SK-N-SH (cell line): ENCODE results near the gene AKAP3. TPM values are rescaled to one million over a fixed set of nuclear protein-coding genes. Genes with fewer than 3 reads are reported as not detected.

ENCODE experiments used
- CTCF ChIA-PET: fragments of 300-600, 350-600 bp; formaldehyde crosslinking; extraction: SDS; loops from one replicate; lab custom pipeline; 2021; lab: Yijun Ruan, JAX
- POLR2A ChIA-PET: fragments of 350-600 bp; sonication (Branson Sonifier 250); formaldehyde crosslinking; extraction: SDS; loops from one replicate; lab custom pipeline; 2020; ENCODE audit warnings: antibody characterized with exemption, inconsistent platforms; lab: Yijun Ruan, JAX
- DNase-seq: peaks from one replicate; pipeline ENCODE4 v3.0.0; 2012
- H2AFZ ChIP-seq: fragments of 200-600 bp; sonication (generic); 2 replicates; pipeline ENCODE4 v1.8.1; 2016; ENCODE audit warnings: antibody characterized with exemption, mild to moderate bottlenecking, low read depth
- H3F3A ChIP-seq: fragments of 200-600 bp; sonication (generic); replicated peaks from 2 replicates; pipeline ENCODE3; 2016; ENCODE audit warnings: antibody characterized with exemption, mild to moderate bottlenecking; ENCODE audit not compliant: insufficient read depth
- H3K27ac ChIP-seq, 2 experiments: fragments of 200-500 bp in 1 of 2; fragments of 200-600 bp in 1 of 2; sonication (Bioruptor generic) in 1 of 2; sonication (generic), shearing (Covaris generic) in 1 of 2; 2 replicates each; pipeline versions ENCODE4 v1.5.1 to v1.6.1; 2014 to 2016; ENCODE audit warnings: low read depth in 2 of 2, inconsistent platforms in 1 of 2, low read length in 1 of 2, mild to moderate bottlenecking in 1 of 2, mixed read lengths in 1 of 2
- H3K27me3 ChIP-seq: fragments of 200-600 bp; sonication (generic), shearing (Covaris generic); 2 replicates; pipeline ENCODE4 v1.6.1; 2016; ENCODE audit warnings: mixed run types; ENCODE audit not compliant: insufficient read depth
- H3K36me3 ChIP-seq, 2 experiments: fragments of 200-500 bp in 1 of 2; fragments of 200-600 bp in 1 of 2; sonication (Bioruptor generic) in 1 of 2; sonication (generic) in 1 of 2; replicated peaks in 1 of 2; 2 replicates each; pipeline versions ENCODE3 to v1.5.1; 2014 to 2016; ENCODE audit warnings: low read length in 1 of 2, mild to moderate bottlenecking in 1 of 2; ENCODE audit not compliant: insufficient read depth in 2 of 2, control insufficient read depth in 1 of 2
- H3K4me1 ChIP-seq, 2 experiments: fragments of 200-500 bp in 1 of 2; fragments of 200-600 bp in 1 of 2; sonication (Bioruptor generic) in 1 of 2; sonication (generic), shearing (Covaris generic) in 1 of 2; 2 replicates each; pipeline versions ENCODE4 v1.5.1 to v1.6.1; 2014 to 2016; ENCODE audit warnings: low read depth in 1 of 2, low read length in 1 of 2, mixed run types in 1 of 2; ENCODE audit not compliant: insufficient read depth in 2 of 2, control insufficient read depth in 1 of 2
- H3K4me2 ChIP-seq: fragments of 200-600 bp; sonication (generic), shearing (Covaris generic); 2 replicates; pipeline ENCODE4 v1.6.1; 2017; ENCODE audit warnings: mixed run types
- H3K4me3 ChIP-seq, 2 experiments: fragments of 200-500 bp in 1 of 2; fragments of 200-600 bp in 1 of 2; sonication (Bioruptor generic) in 1 of 2; sonication (generic), shearing (Covaris generic) in 1 of 2; 2 replicates each; pipeline versions ENCODE4 v1.5.1 to v1.8.1; 2014 to 2016; ENCODE audit warnings: low read depth in 2 of 2, inconsistent platforms in 1 of 2, low read length in 1 of 2, mild to moderate bottlenecking in 1 of 2, mixed read lengths in 1 of 2, moderate library complexity in 1 of 2
- H3K79me2 ChIP-seq: fragments of 200-600 bp; sonication (generic); 2 replicates; pipeline ENCODE4 v1.8.1; 2017; ENCODE audit warnings: mild to moderate bottlenecking; ENCODE audit not compliant: insufficient read depth
- H3K9ac ChIP-seq: fragments of 200-600 bp; sonication (generic); 2 replicates; pipeline ENCODE4 v1.6.1; 2017; ENCODE audit warnings: mixed run types
- H3K9me2 ChIP-seq: fragments of 200-600 bp; sonication (generic); 2 replicates; pipeline ENCODE4 v1.6.1; 2017; ENCODE audit warnings: mixed run types
- H3K9me3 ChIP-seq: fragments of 200-600 bp; sonication (generic); 2 replicates; pipeline ENCODE4 v1.6.1; 2017; ENCODE audit warnings: mixed run types, mild to moderate bottlenecking, moderate library complexity
- H4K20me1 ChIP-seq: fragments of 200-600 bp; sonication (generic); 2 replicates; pipeline ENCODE4 v1.6.1; 2017; ENCODE audit warnings: mild to moderate bottlenecking, mixed run types; ENCODE audit not compliant: insufficient read depth
- CHD2 ChIP-seq: fragments of 150-350 bp; IDR thresholded peaks from 2 replicates; pipeline ENCODE4 v1.6.1; 2018; ENCODE audit warnings: low read length; ENCODE audit not compliant: partially characterized antibody
- EP300 ChIP-seq, 2 experiments: IDR thresholded peaks; 2 replicates each; pipeline versions ENCODE4 v1.4.0 to v1.6.1; 2012; ENCODE audit warnings: borderline replicate concordance in 1 of 2, low read depth in 1 of 2, low read length in 1 of 2
- FOXJ3 ChIP-seq: sonication (generic); formaldehyde crosslinking; IDR thresholded peaks from 2 replicates; pipeline ENCODE4 v1.5.1; 2020; ENCODE audit warnings: mild to moderate bottlenecking, missing genetic modification reagents
- FOXM1 ChIP-seq: IDR thresholded peaks from 2 replicates; pipeline ENCODE4 v1.4.0; 2012; ENCODE audit warnings: low read depth, mild to moderate bottlenecking
- IRF3 ChIP-seq: fragments of 150-350 bp; IDR thresholded peaks from 2 replicates; pipeline ENCODE4 v1.6.1; 2016; ENCODE audit warnings: mild to moderate bottlenecking, low read depth, low read length
- JUND ChIP-seq: IDR thresholded peaks from 2 replicates; pipeline ENCODE4 v1.4.0; 2012
- MEF2A ChIP-seq: IDR thresholded peaks from 2 replicates; pipeline ENCODE4 v1.4.0; 2012; ENCODE audit warnings: low read depth, borderline replicate concordance
- MXI1 ChIP-seq: IDR thresholded peaks from 2 replicates; pipeline ENCODE4 v1.6.1; 2012; ENCODE audit warnings: mild to moderate bottlenecking, low read depth, low read length, improper control_type of control experiment
- NRF1 ChIP-seq: IDR thresholded peaks from 2 replicates; pipeline ENCODE4 v1.6.1; 2012; ENCODE audit warnings: low read depth, mild to moderate bottlenecking, low read length
- POLR2AphosphoS5 ChIP-seq: IDR thresholded peaks from 2 replicates; pipeline ENCODE4 v1.6.1; 2012; ENCODE audit warnings: low read depth, low read length
- RAD21 ChIP-seq: IDR thresholded peaks from 2 replicates; pipeline ENCODE4 v1.6.1; 2012; ENCODE audit warnings: mild to moderate bottlenecking, low read length
- REST ChIP-seq: IDR thresholded peaks from 2 replicates; pipeline ENCODE4 v1.6.1; 2012; ENCODE audit warnings: mild to moderate bottlenecking, low read depth, low read length, moderate library complexity
- RXRA ChIP-seq: IDR thresholded peaks from 2 replicates; pipeline ENCODE4 v1.4.0; 2012; ENCODE audit warnings: low read depth, mild to moderate bottlenecking, borderline replicate concordance
- SIN3A ChIP-seq: IDR thresholded peaks from 2 replicates; pipeline ENCODE4 v1.6.1; 2012; ENCODE audit warnings: low read depth, mild to moderate bottlenecking, low read length, moderate library complexity, borderline replicate concordance
- TAF1 ChIP-seq: IDR thresholded peaks from 2 replicates; pipeline ENCODE4 v1.6.1; 2012; ENCODE audit warnings: low read depth, mild to moderate bottlenecking, low read length, moderate library complexity, borderline replicate concordance
- USF2 ChIP-seq: fragments of 150-350 bp; IDR thresholded peaks from 2 replicates; pipeline ENCODE4 v1.6.1; 2017; ENCODE audit warnings: antibody characterized with exemption, low read length, low read depth, borderline replicate concordance
- WGBS: methylation state at CpG from one replicate; pipeline ENCODE4 v1.1.6; 2017; ENCODE audit warnings: low lambda C conversion rate; 5-methylcytosine and 5-hydroxymethylcytosine counted together
- polyA plus RNA-seq, 3 experiments: library from polyadenylated mRNA; depleted of rRNA; stranded (reverse); fragments of >200 nt; gene quantifications; 2 replicates each; pipeline ENCODE4 v1.2.3, GENCODE V29; 2012

AKAP3 gene
- polyA plus RNA-seq, 1 of the 3 experiments (the other 2 are of a cell fraction): 0.12 TPM

- Histone ChIP-seq H3K9me3 (no peaks in the 10 kb centered on the region), H3K4me3 (no peak overlapping the region), H3F3A (no peaks in the 10 kb centered on the region), H3K79me2 (no peaks in the 10 kb centered on the region), H3K4me2 (no peak overlapping the region), H3K36me3 (no peaks in the 10 kb centered on the region), H3K9me2 (no peaks in the 10 kb centered on the region), H2AFZ (no peak overlapping the region), H3K4me1 (no peaks in the 10 kb centered on the region), H3K27ac (no peak overlapping the region), H3K9ac (no peak overlapping the region), H4K20me1 (no peaks in the 10 kb centered on the region), H3K27me3 (peaks cover 6% of the 10 kb centered on the region; the same call in 1 of the 2 replicates)
- CTCF ChIA-PET: interaction anchor here (1.7 kb wide), 1 partner anchor 25 kb away, joined by 8 read pairs; no protein-coding TSS in a partner anchor
- 6% methylated on average over 5 of the region's 5 CpGs for WGBS
- TF ChIP-seq FOXJ3 (CRISPR knock-in tag) (no peak), MXI1 (no peak), RXRA (no peak), EP300 (IDR thresholded peaks at IDR 0.05; ENCODE audit: borderline replicate concordance in 1 of 2, low read depth in 1 of 2, low read length in 1 of 2) (no peak), MEF2A (no peak), RAD21 (no peak), NRF1 (no peak), SIN3A (no peak), POLR2AphosphoS5 (no peak), IRF3 (no peak), JUND (no peak), REST (no peak), USF2 (no peak), TAF1 (no peak), FOXM1 (no peak), CHD2 (no peak)
- POLR2A ChIA-PET: no interaction called here
- DNase-seq: no peak
These were observed 18.6 kb downstream of the AKAP3 start for GRCh38 chr12:4630262-4630661.
